Prostate gland (tissue), 2 donors: ENCODE results near the gene PUS1. TPM values are rescaled to one million over a fixed set of nuclear protein-coding genes. Genes with fewer than 3 reads are reported as not detected.

ENCODE experiments used
- DNase-seq: peaks from one replicate; pipeline ENCODE4 v3.0.0-alpha.2; 2019; ENCODE audit warnings: low spot score
- H3K27ac ChIP-seq, 2 donors: fragments of 200-600 bp; sonication (generic); 2 replicates each; pipeline ENCODE4 v1.5.1; 2017 to 2019
- H3K27me3 ChIP-seq: fragments of 200-600 bp; sonication (generic); replicated peaks from 2 replicates; pipeline ENCODE4 v1.5.1; 2019; ENCODE audit not compliant: insufficient read depth
- H3K36me3 ChIP-seq, 2 donors: fragments of 200-600 bp; sonication (generic); 1 replicate in 1 of 2; 2 replicates in 1 of 2; pipeline versions ENCODE4 v1.5.1 to v1.8.1; 2017 to 2019
- H3K4me1 ChIP-seq: fragments of 200-600 bp; sonication (generic); replicated peaks from 2 replicates; pipeline ENCODE4 v1.5.1; 2019
- H3K4me3 ChIP-seq, 2 donors: fragments of 200-600 bp; sonication (generic); 2 replicates each; pipeline ENCODE4 v1.5.1; 2017 to 2019
- H3K9me3 ChIP-seq: fragments of 200-600 bp; sonication (generic); 2 replicates; pipeline ENCODE4 v1.5.1; 2017
- CTCF ChIP-seq, 4 experiments: fragments of 200-600 bp in 2 of 4; fragments of 450-650 bp in 2 of 4; sonication (generic) in 2 of 4; IDR thresholded peaks; 1 replicate in 3 of 4; 2 replicates in 1 of 4; pipeline ENCODE4 v1.5.1; 2016 to 2019; ENCODE audit warnings: antibody characterized with exemption in 4 of 4, mild to moderate bottlenecking in 2 of 4, moderate library complexity in 2 of 4
- POLR2A ChIP-seq: fragments of 450-650 bp; IDR thresholded peaks from one replicate; pipeline ENCODE4 v1.6.1; 2016; ENCODE audit warnings: antibody characterized with exemption, mild to moderate bottlenecking
- POLR2AphosphoS5 ChIP-seq: sonication (generic); formaldehyde crosslinking; IDR thresholded peaks from one replicate; pipeline ENCODE4 v1.6.1; 2017; ENCODE audit warnings: antibody characterized with exemption
- WGBS: methylation state at CpG from one replicate; pipeline ENCODE4 v1.1.5; 2018; 5-methylcytosine and 5-hydroxymethylcytosine counted together
- intact Hi-C: fragments of 100-400 bp; cut with DNase I; formaldehyde crosslinking; loops from one replicate; pipeline ENCODE4 v1.14.2; 2022
- total RNA-seq, 2 donors: library from RNA; depleted of rRNA; stranded (reverse); fragments of >200 nt; gene quantifications; one replicate each; pipeline ENCODE4 v1.1.0, GENCODE V29; 2016

PUS1 gene
- total RNA-seq, 2 donors from 2014 or later, result 17.4 to 17.8 TPM

GRCh38 chr12:131965073-131965472, 36.0 kb downstream of the PUS1 start:
- no peak for DNase-seq
- Histone ChIP-seq H3K4me3 (no peak overlapping the region), H3K36me3 (peaks cover 0 to 3% of the 10 kb centered on the region in 2 donors), H3K27me3 (no peaks in the 10 kb centered on the region), H3K27ac (no peak overlapping the region), H3K9me3 (no peaks in the 10 kb centered on the region), H3K4me1 (peaks cover 5% of the 10 kb centered on the region)
- WGBS, result 71% methylated on average over 2 of the region's 2 CpGs
- TF ChIP-seq POLR2AphosphoS5, result no peak
- no peak for TF ChIP-seq CTCF (IDR thresholded peaks at IDR 0.05)
- TF ChIP-seq POLR2A, result no peak
- intact Hi-C loops, result no loop called here

- no peaks in the 10 kb centered on the region for H3K27me3 ChIP-seq
- H3K4me3 ChIP-seq, result no peak overlapping the region
- WGBS, result 39% methylated on average over 1 of the region's 1 CpG
- H3K36me3 ChIP-seq, result no peaks in the 10 kb centered on the region
- no peak for DNase-seq
- intact Hi-C loops, result no loop called here
- H3K4me1 ChIP-seq, result no peaks in the 10 kb centered on the region
- H3K27ac ChIP-seq, result no peak overlapping the region
- no peak for TF ChIP-seq CTCF (IDR thresholded peaks at IDR 0.05)
- no peak for TF ChIP-seq POLR2A
- no peak for TF ChIP-seq POLR2AphosphoS5
- no peaks in the 10 kb centered on the region for H3K9me3 ChIP-seq
These were observed 42.1 kb downstream of the PUS1 start for GRCh38 chr12:131971226-131971625.

GRCh38 chr12:131975228-131975627, 46.2 kb downstream of the PUS1 start:
- no peaks in the 10 kb centered on the region for H3K9me3 ChIP-seq
- TF ChIP-seq POLR2A (no peak), POLR2AphosphoS5 (no peak)
- 96% methylated on average over 8 of the region's 8 CpGs for WGBS
- no peak for DNase-seq
- intact Hi-C loops, result no loop called here
- no peak overlapping the region for H3K27ac ChIP-seq
- no peak overlapping the region for H3K4me3 ChIP-seq
- H3K27me3 ChIP-seq, result no peaks in the 10 kb centered on the region
- H3K4me1 ChIP-seq, result no peaks in the 10 kb centered on the region
- no peaks in the 10 kb centered on the region for H3K36me3 ChIP-seq

GRCh38 chr12:131979606-131980005, 50.5 kb downstream of the PUS1 start:
- WGBS, result 92% methylated on average over 12 of the region's 12 CpGs
- H3K27me3 ChIP-seq, result no peaks in the 10 kb centered on the region
- no peaks in the 10 kb centered on the region for H3K4me1 ChIP-seq
- H3K27ac ChIP-seq, result no peak overlapping the region
- H3K36me3 ChIP-seq, result peaks cover 0 to 15% of the 10 kb centered on the region in 2 donors
- H3K9me3 ChIP-seq, result no peaks in the 10 kb centered on the region
- intact Hi-C loops, result no loop called here
- no peak for DNase-seq
- no peak overlapping the region for H3K4me3 ChIP-seq
- TF ChIP-seq POLR2A (no peak), CTCF (IDR thresholded peaks at IDR 0.05) (no peak), POLR2AphosphoS5 (no peak)

GRCh38 chr12:131980263-131980662, 51.2 kb downstream of the PUS1 start:
- intact Hi-C loops, result no loop called here
- no peak overlapping the region for H3K4me3 ChIP-seq
- 69% methylated on average over 3 of the region's 3 CpGs for WGBS
- no peaks in the 10 kb centered on the region for H3K4me1 ChIP-seq
- H3K27me3 ChIP-seq, result no peaks in the 10 kb centered on the region
- no peak for TF ChIP-seq POLR2AphosphoS5
- TF ChIP-seq CTCF (IDR thresholded peaks at IDR 0.05), result no peak
- no peak for TF ChIP-seq POLR2A
- H3K27ac ChIP-seq, result no peak overlapping the region
- DNase-seq, result no peak
- peaks cover 0 to 15% of the 10 kb centered on the region in 2 donors for H3K36me3 ChIP-seq
- no peaks in the 10 kb centered on the region for H3K9me3 ChIP-seq
